Prostate gland (tissue), 2 donors: Measurements from ENCODE around the gene AP3D1.

Experiments used
- CTCF ChIP-seq, 4 experiments: fragments of 200-600 bp in 2 of 4; fragments of 450-650 bp in 2 of 4; sonication (generic) in 2 of 4; IDR thresholded peaks; 1 replicate in 3 of 4; 2 replicates in 1 of 4; pipeline ENCODE4 v1.5.1; 2016 to 2019; ENCODE audit warnings: antibody characterized with exemption in 4 of 4, mild to moderate bottlenecking in 2 of 4, moderate library complexity in 2 of 4
- POLR2A ChIP-seq: fragments of 450-650 bp; IDR thresholded peaks from one replicate; pipeline ENCODE4 v1.6.1; 2016; ENCODE audit warnings: antibody characterized with exemption, mild to moderate bottlenecking
- POLR2AphosphoS5 ChIP-seq: sonication (generic); formaldehyde crosslinking; IDR thresholded peaks from one replicate; pipeline ENCODE4 v1.6.1; 2017; ENCODE audit warnings: antibody characterized with exemption

GRCh38 chr19:2062770-2063169 lies 88.6 kb downstream of the AP3D1 start:
- TF ChIP-seq CTCF (IDR thresholded peaks at IDR 0.05): no peak
- no peak for TF ChIP-seq POLR2AphosphoS5
- TF ChIP-seq POLR2A: no peak
